Embryonic facial prominence (tissue), 1 donor: ENCODE data around the gene PHF12.

ENCODE experiments used
- DNase-seq: peaks from one replicate; pipeline ENCODE4 v3.0.0-alpha.2; 2016; ENCODE audit errors: extremely low spot score

PHF12 gene

GRCh38 chr17:28975031-28975430, 23.7 kb upstream of the PHF12 start:
- DNase-seq, result no peak

- DNase-seq, result no peak
Measured at GRCh38 chr17:28974451-28974850, 23.1 kb upstream of the PHF12 start.

- DNase-seq, result no peak
Measured at GRCh38 chr17:28973425-28973824, 22.1 kb upstream of the PHF12 start.

- no peak for DNase-seq
Measured at GRCh38 chr17:28972437-28972836, 21.1 kb upstream of the PHF12 start.

GRCh38 chr17:28970879-28971278, 19.6 kb upstream of the PHF12 start:
- DNase-seq, result no peak

GRCh38 chr17:28969706-28970393, 18.5 kb upstream of the PHF12 start:
- no peak for DNase-seq

- no peak for DNase-seq
Measured at GRCh38 chr17:28968914-28969295, 17.6 kb upstream of the PHF12 start.

- no peak for DNase-seq
Measured at GRCh38 chr17:28968231-28968913, 17.1 kb upstream of the PHF12 start.

GRCh38 chr17:28967221-28968135, 16.2 kb upstream of the PHF12 start:
- no peak for DNase-seq

- no peak for DNase-seq
Measured at GRCh38 chr17:28963841-28964240, 12.5 kb upstream of the PHF12 start.

- no peak for DNase-seq
Measured at GRCh38 chr17:28963055-28963611, 11.8 kb upstream of the PHF12 start.

GRCh38 chr17:28961391-28961790, 10.1 kb upstream of the PHF12 start:
- no peak for DNase-seq

- DNase-seq, result no peak
Measured at GRCh38 chr17:28960256-28961061, 9.1 kb upstream of the PHF12 start.

- no peak for DNase-seq
Measured at GRCh38 chr17:28959471-28959871, 8.2 kb upstream of the PHF12 start.

- no peak for DNase-seq
Measured at GRCh38 chr17:28958820-28959455, 7.6 kb upstream of the PHF12 start.

- no peak for DNase-seq
Measured at GRCh38 chr17:28957992-28958355, 6.7 kb upstream of the PHF12 start.

GRCh38 chr17:28957277-28957991, 6.1 kb upstream of the PHF12 start:
- no peak for DNase-seq

GRCh38 chr17:28956861-28957260, 5.5 kb upstream of the PHF12 start:
- DNase-seq, result no peak

- DNase-seq, result no peak
Measured at GRCh38 chr17:28956112-28956511, 4.8 kb upstream of the PHF12 start.

GRCh38 chr17:28955408-28955807, 4.1 kb upstream of the PHF12 start:
- no peak for DNase-seq
